ENCODE data around the gene ARID1B.
"Not testable (repeated sequence)": the region's sequence is repeated elsewhere in the genome, so short reads cannot be mapped to it uniquely, and the experiment has no call there.

The ARID1B gene

DNA sequence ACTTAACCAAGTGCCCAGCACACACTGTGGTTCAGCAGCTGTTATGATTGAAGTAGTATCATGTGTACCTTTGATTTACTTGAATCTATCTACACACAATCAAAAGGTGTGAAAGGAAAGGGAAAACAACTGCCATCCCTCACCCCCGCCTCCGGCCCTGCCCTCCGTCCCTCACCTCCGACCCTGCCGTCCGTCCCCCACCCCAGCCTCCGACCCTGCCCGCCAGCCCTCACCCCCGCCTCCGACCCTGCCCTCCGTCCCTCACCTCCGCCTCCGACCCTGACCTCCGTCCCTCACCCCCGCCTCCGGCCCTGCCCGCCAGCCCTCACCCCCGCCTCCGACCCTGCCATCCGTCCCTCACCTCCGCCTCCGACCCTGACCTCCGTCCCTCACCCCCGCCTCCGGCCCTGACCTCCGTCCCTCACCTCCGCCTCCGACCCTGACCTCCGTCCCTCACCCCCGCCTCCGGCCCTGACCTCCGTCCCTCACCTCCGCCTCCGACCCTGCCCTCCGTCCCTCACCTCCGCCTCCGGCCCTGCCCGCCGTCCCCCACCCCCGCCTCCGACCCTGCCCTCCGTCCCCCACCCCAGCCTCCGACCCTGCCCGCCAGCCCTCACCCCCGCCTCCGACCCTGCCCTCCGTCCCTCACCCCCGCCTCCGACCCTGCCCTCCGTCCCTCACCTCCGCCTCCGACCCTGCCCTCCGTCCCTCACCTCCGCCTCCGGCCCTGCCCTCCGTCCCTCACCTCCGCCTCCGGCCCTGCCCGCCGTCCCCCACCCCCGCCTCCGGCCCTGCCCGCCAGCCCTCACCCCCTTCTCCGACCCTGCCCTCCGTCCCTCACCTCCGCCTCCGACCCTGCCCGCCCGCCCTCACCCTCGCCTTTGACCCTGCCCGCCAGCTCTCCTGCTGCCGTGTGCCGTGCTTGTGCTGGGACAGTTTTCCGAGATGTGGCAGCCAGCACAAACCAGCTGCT, 370.2 kb downstream of the ARID1B start:
- not testable (repeated sequence) for H3K27me3 ChIP-seq (ENCODE audit: control insufficient read depth, insufficient read depth, low read length); H3K4me3 ChIP-seq (ENCODE audit: low read length); H3K9ac ChIP-seq (ENCODE audit: low read length); H3K27ac ChIP-seq (ENCODE audit: low read depth, low read length); H3K36me3 ChIP-seq (ENCODE audit: control insufficient read depth, insufficient read depth, low read length); H3K4me1 ChIP-seq (ENCODE audit: control insufficient read depth, insufficient read depth, low read length)

- Histone ChIP-seq H3K27ac (ENCODE audit: low read depth, low read length) (peak overlapping the region; percentile 69), H3K4me3 (ENCODE audit: low read length) (no peak overlapping the region), H3K9ac (ENCODE audit: low read length) (no peak overlapping the region), H3K4me1 (ENCODE audit: control insufficient read depth, insufficient read depth, low read length) (peaks cover 10% of the 10 kb centered on the region), H3K27me3 (ENCODE audit: control insufficient read depth, insufficient read depth, low read length) (no peaks in the 10 kb centered on the region), H3K36me3 (ENCODE audit: control insufficient read depth, insufficient read depth, low read length) (peaks cover 10% of the 10 kb centered on the region)
Measured at GRCh38 chr6:157148391-157149323, 371.5 kb downstream of the ARID1B start.

GRCh38 chr6:157150076-157150475, 372.9 kb downstream of the ARID1B start:
- Histone ChIP-seq H3K36me3 (ENCODE audit: control insufficient read depth, insufficient read depth, low read length) (peaks cover 10% of the 10 kb centered on the region), H3K4me1 (ENCODE audit: control insufficient read depth, insufficient read depth, low read length) (peaks cover 10% of the 10 kb centered on the region), H3K27ac (ENCODE audit: low read depth, low read length) (no peak overlapping the region), H3K27me3 (ENCODE audit: control insufficient read depth, insufficient read depth, low read length) (no peaks in the 10 kb centered on the region), H3K4me3 (ENCODE audit: low read length) (no peak overlapping the region), H3K9ac (ENCODE audit: low read length) (no peak overlapping the region)

DNA sequence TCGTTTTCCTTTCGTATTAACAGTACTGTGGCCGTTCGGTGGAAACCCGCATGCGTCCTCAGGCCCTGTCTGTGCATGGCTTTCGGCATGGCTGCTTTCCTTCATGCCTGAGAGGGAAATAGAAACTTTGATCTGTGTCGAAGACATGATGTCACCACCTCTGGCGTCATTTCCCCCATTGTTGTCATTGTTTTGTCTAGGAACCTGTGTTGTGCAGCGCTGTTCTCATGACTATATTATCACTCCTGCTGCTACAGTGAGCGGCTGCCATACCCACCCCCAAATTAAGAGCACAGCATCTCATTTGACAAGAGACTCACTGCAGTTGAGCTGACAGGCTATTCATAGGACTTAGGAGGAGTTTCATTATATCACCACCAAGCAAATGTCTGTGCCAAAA, 373.9 kb downstream of the ARID1B start:
- Histone ChIP-seq H3K36me3 (ENCODE audit: control insufficient read depth, insufficient read depth, low read length) (peaks cover 10% of the 10 kb centered on the region), H3K4me1 (ENCODE audit: control insufficient read depth, insufficient read depth, low read length) (peaks cover 7% of the 10 kb centered on the region), H3K27ac (ENCODE audit: low read depth, low read length) (no peak overlapping the region), H3K27me3 (ENCODE audit: control insufficient read depth, insufficient read depth, low read length) (no peaks in the 10 kb centered on the region), H3K4me3 (ENCODE audit: low read length) (no peak overlapping the region), H3K9ac (ENCODE audit: low read length) (no peak overlapping the region)

DNA sequence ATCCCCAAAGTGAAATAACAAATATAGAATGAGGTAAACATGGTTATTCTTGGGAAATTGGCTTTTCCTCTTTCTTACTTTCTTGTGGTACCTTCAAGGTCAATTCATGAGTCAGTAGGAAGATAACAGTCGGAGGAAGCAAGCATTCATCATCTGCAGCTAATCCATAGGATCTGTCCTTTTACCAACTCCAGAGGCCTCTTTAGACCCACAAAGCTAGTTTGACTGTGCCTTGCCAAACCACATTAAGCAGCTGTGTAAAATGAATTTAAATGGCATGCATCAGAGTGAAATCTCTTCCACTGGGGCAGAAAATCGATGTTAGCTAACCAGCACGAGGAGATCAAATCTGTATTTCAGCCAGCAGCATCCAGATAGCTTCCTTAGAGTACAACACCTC, 374.8 kb downstream of the ARID1B start:
- no peak overlapping the region for H3K27ac ChIP-seq (ENCODE audit: low read depth, low read length)

DNA sequence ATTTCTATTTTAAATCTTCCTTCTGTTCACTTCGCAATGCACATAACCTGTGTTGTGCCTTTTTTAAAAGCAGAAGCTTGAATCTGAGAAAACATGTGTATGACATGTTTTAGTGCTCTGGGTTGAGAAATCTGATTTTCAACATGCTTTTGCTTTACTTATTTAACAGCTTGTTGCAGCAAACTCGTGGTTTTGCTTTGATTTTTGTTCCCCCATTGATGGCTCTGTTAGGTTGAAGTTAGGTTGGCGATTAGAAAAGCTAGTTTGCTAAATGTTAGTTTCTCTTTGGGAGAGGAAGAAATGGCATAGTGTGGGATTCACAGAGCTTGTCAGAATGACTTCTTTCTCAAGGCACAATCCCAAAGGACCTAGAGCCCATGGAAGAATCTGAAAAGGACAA, 375.4 kb downstream of the ARID1B start:
- Histone ChIP-seq H3K27ac (ENCODE audit: low read depth, low read length) (no peak overlapping the region), H3K36me3 (ENCODE audit: control insufficient read depth, insufficient read depth, low read length) (peaks cover 17% of the 10 kb centered on the region), H3K27me3 (ENCODE audit: control insufficient read depth, insufficient read depth, low read length) (no peaks in the 10 kb centered on the region), H3K4me1 (ENCODE audit: control insufficient read depth, insufficient read depth, low read length) (peaks cover 7% of the 10 kb centered on the region), H3K9ac (ENCODE audit: low read length) (no peak overlapping the region), H3K4me3 (ENCODE audit: low read length) (no peak overlapping the region)

More for the DNA sequence above, 374.8 kb downstream of the ARID1B start:
- Histone ChIP-seq H3K9ac (ENCODE audit: low read length) (no peak overlapping the region), H3K4me3 (ENCODE audit: low read length) (no peak overlapping the region), H3K4me1 (ENCODE audit: control insufficient read depth, insufficient read depth, low read length) (peaks cover 7% of the 10 kb centered on the region), H3K36me3 (ENCODE audit: control insufficient read depth, insufficient read depth, low read length) (peaks cover 14% of the 10 kb centered on the region), H3K27me3 (ENCODE audit: control insufficient read depth, insufficient read depth, low read length) (no peaks in the 10 kb centered on the region)

GRCh38 chr6:157155804-157156203, 378.6 kb downstream of the ARID1B start:
- no peak overlapping the region for H3K4me3 ChIP-seq (ENCODE audit: low read length)
- no peaks in the 10 kb centered on the region for H3K4me1 ChIP-seq (ENCODE audit: control insufficient read depth, insufficient read depth, low read length)
- peaks cover 7% of the 10 kb centered on the region for H3K36me3 ChIP-seq (ENCODE audit: control insufficient read depth, insufficient read depth, low read length)
- no peak overlapping the region for H3K9ac ChIP-seq (ENCODE audit: low read length)
- no peak overlapping the region for H3K27ac ChIP-seq (ENCODE audit: low read depth, low read length)
- no peaks in the 10 kb centered on the region for H3K27me3 ChIP-seq (ENCODE audit: control insufficient read depth, insufficient read depth, low read length)

DNA sequence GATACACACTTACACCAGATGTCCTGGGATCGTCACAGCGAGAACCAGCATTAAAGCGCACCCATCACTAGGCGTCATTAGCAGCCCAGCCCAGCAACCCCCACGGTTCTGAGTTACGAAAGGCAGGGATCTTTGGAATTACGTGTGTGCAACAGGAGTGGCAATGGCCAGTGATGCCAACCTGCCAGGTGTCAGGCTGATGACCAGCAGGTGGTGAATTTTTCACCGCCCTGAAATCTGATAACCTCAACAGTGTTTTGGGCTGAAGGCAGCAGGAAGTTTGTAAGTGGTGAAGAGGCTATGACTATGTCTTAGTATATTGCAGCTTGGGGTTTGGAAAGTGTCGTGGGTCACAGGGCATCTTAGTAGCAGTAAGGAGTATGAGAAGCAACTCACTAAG, 380.1 kb downstream of the ARID1B start:
- H3K4me1 ChIP-seq (ENCODE audit: control insufficient read depth, insufficient read depth, low read length), result no peaks in the 10 kb centered on the region
- H3K27me3 ChIP-seq (ENCODE audit: control insufficient read depth, insufficient read depth, low read length), result no peaks in the 10 kb centered on the region
- H3K27ac ChIP-seq (ENCODE audit: low read depth, low read length), result no peak overlapping the region
- H3K36me3 ChIP-seq (ENCODE audit: control insufficient read depth, insufficient read depth, low read length), result peaks cover 7% of the 10 kb centered on the region
- H3K9ac ChIP-seq (ENCODE audit: low read length), result no peak overlapping the region
- H3K4me3 ChIP-seq (ENCODE audit: low read length), result no peak overlapping the region

GRCh38 chr6:157158456-157158855, 381.3 kb downstream of the ARID1B start:
- no peaks in the 10 kb centered on the region for H3K4me1 ChIP-seq (ENCODE audit: control insufficient read depth, insufficient read depth, low read length)
- H3K9ac ChIP-seq (ENCODE audit: low read length), result no peak overlapping the region
- H3K27ac ChIP-seq (ENCODE audit: low read depth, low read length), result no peak overlapping the region
- H3K4me3 ChIP-seq (ENCODE audit: low read length), result no peak overlapping the region
- H3K27me3 ChIP-seq (ENCODE audit: control insufficient read depth, insufficient read depth, low read length), result no peaks in the 10 kb centered on the region
- peaks cover 7% of the 10 kb centered on the region for H3K36me3 ChIP-seq (ENCODE audit: control insufficient read depth, insufficient read depth, low read length)

GRCh38 chr6:157158897-157159296, 381.7 kb downstream of the ARID1B start:
- Histone ChIP-seq H3K27me3 (ENCODE audit: control insufficient read depth, insufficient read depth, low read length) (no peaks in the 10 kb centered on the region), H3K36me3 (ENCODE audit: control insufficient read depth, insufficient read depth, low read length) (peaks cover 7% of the 10 kb centered on the region), H3K9ac (ENCODE audit: low read length) (no peak overlapping the region), H3K27ac (ENCODE audit: low read depth, low read length) (no peak overlapping the region), H3K4me1 (ENCODE audit: control insufficient read depth, insufficient read depth, low read length) (no peaks in the 10 kb centered on the region), H3K4me3 (ENCODE audit: low read length) (no peak overlapping the region)

DNA sequence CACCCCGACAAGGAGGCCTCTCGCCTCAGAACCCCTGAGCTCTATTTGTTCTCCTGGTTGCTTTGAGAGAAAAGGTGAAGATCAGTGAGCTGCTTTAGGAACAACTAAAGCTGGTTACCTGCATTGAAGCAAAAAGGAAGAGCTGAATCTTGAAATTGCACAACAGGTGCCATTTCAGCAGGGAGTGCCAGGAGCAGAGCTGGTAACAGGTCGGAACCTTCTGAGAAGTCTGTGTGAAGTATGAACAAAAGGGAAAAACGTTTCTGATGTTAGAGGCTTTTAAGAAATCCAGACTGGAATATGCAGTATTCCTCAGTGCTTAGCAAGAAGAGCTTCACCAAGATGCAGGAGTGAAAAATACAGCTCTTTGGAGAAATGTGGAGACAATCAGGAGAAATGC, 382.2 kb downstream of the ARID1B start:
- no peaks in the 10 kb centered on the region for H3K27me3 ChIP-seq (ENCODE audit: control insufficient read depth, insufficient read depth, low read length)
- no peak overlapping the region for H3K27ac ChIP-seq (ENCODE audit: low read depth, low read length)
- H3K9ac ChIP-seq (ENCODE audit: low read length), result no peak overlapping the region
- no peaks in the 10 kb centered on the region for H3K4me1 ChIP-seq (ENCODE audit: control insufficient read depth, insufficient read depth, low read length)
- peaks cover 7% of the 10 kb centered on the region for H3K36me3 ChIP-seq (ENCODE audit: control insufficient read depth, insufficient read depth, low read length)
- no peak overlapping the region for H3K4me3 ChIP-seq (ENCODE audit: low read length)

DNA sequence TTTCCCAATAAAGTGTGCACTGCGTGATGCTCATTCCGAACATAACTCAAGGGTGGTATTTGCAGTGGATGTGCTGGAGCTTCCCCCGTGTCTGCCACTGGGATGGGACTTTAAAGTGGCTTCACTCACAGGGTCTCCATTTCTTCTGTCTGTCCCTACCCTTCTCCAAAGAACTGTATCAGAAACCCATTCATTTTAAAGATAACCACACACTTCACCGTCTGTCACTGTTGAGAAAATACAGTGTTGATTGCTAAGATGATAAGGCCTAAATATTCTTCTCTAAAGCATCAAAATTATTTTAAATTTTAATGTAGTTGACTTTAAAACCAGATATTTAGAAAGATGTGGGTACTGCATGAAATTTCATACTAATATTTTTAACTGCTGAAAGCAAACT, 384.7 kb downstream of the ARID1B start:
- Histone ChIP-seq H3K36me3 (ENCODE audit: control insufficient read depth, insufficient read depth, low read length) (peaks cover 3% of the 10 kb centered on the region), H3K4me3 (ENCODE audit: low read length) (no peak overlapping the region), H3K27ac (ENCODE audit: low read depth, low read length) (no peak overlapping the region), H3K9ac (ENCODE audit: low read length) (no peak overlapping the region), H3K4me1 (ENCODE audit: control insufficient read depth, insufficient read depth, low read length) (no peaks in the 10 kb centered on the region), H3K27me3 (ENCODE audit: control insufficient read depth, insufficient read depth, low read length) (no peaks in the 10 kb centered on the region)

Data from rectal smooth muscle tissue (tissue), 1 donor.